Activated naive CD4-positive, alpha-beta T cell treated with anti-CD3 and anti-CD28 coated beads, Interleukin-2, amount 50 U/mL, for 24 hours (primary cell): Measurements from ENCODE around the gene PADI4.
"Not testable (repeated sequence)": the region's sequence is repeated elsewhere in the genome, so short reads cannot be mapped to it uniquely, and the experiment has no call there.

Experiments
- H3K27ac Mint-ChIP-seq: one replicate; pipeline ENCODE4 v1.8.0; 2021; ENCODE audit warnings: mild to moderate bottlenecking, mixed read lengths
- H3K27me3 Mint-ChIP-seq: one replicate; pipeline ENCODE4 v1.8.0; 2021; ENCODE audit warnings: mixed read lengths
- H3K36me3 Mint-ChIP-seq: one replicate; pipeline ENCODE4 v1.8.0; 2021; ENCODE audit warnings: mixed read lengths
- H3K4me1 Mint-ChIP-seq: one replicate; pipeline ENCODE4 v1.8.0; 2021; ENCODE audit warnings: mixed read lengths
- H3K4me3 Mint-ChIP-seq: one replicate; pipeline ENCODE4 v1.8.0; 2021; ENCODE audit warnings: mild to moderate bottlenecking, mixed read lengths
- H3K9me3 Mint-ChIP-seq: one replicate; pipeline ENCODE4 v1.8.0; 2021; ENCODE audit warnings: mixed read lengths

PADI4 gene

GRCh38 chr1:17319561-17320350 is 11.8 kb downstream of the PADI4 start:
- Mint-ChIP-seq H3K27me3 (no peaks in the 10 kb centered on the region), H3K36me3 (no peaks in the 10 kb centered on the region), H3K4me1 (no peaks in the 10 kb centered on the region), H3K9me3 (no peaks in the 10 kb centered on the region), H3K27ac (no peak overlapping the region), H3K4me3 (no peak overlapping the region)

- not testable (repeated sequence) for H3K27me3 Mint-ChIP-seq, H3K27ac Mint-ChIP-seq, H3K36me3 Mint-ChIP-seq, H3K9me3 Mint-ChIP-seq, H3K4me3 Mint-ChIP-seq, H3K4me1 Mint-ChIP-seq
Observed at GRCh38 chr1:17321857-17322390, 13.9 kb downstream of the PADI4 start.

GRCh38 chr1:17328855-17329254 is 20.9 kb downstream of the PADI4 start:
- Mint-ChIP-seq H3K9me3 (no peaks in the 10 kb centered on the region), H3K27ac (no peak overlapping the region), H3K4me3 (no peak overlapping the region), H3K4me1 (no peaks in the 10 kb centered on the region), H3K27me3 (peaks cover 10% of the 10 kb centered on the region), H3K36me3 (no peaks in the 10 kb centered on the region)

GRCh38 chr1:17329610-17330009 is 21.6 kb downstream of the PADI4 start:
- no peak overlapping the region for H3K4me3 Mint-ChIP-seq
- no peak overlapping the region for H3K27ac Mint-ChIP-seq
- no peaks in the 10 kb centered on the region for H3K9me3 Mint-ChIP-seq
- no peaks in the 10 kb centered on the region for H3K36me3 Mint-ChIP-seq
- peaks cover 10% of the 10 kb centered on the region for H3K27me3 Mint-ChIP-seq
- no peaks in the 10 kb centered on the region for H3K4me1 Mint-ChIP-seq

- Mint-ChIP-seq H3K4me3 (no peak overlapping the region), H3K4me1 (no peaks in the 10 kb centered on the region), H3K9me3 (no peaks in the 10 kb centered on the region), H3K27ac (no peak overlapping the region), H3K36me3 (no peaks in the 10 kb centered on the region), H3K27me3 (peaks cover 13% of the 10 kb centered on the region)
Observed at GRCh38 chr1:17330856-17331255, 22.9 kb downstream of the PADI4 start.

GRCh38 chr1:17333081-17333480 is 25.1 kb downstream of the PADI4 start:
- Mint-ChIP-seq H3K4me3 (no peak overlapping the region), H3K27me3 (peaks cover 13% of the 10 kb centered on the region), H3K4me1 (no peaks in the 10 kb centered on the region), H3K9me3 (no peaks in the 10 kb centered on the region), H3K27ac (no peak overlapping the region), H3K36me3 (no peaks in the 10 kb centered on the region)

- no peaks in the 10 kb centered on the region for H3K36me3 Mint-ChIP-seq
- no peaks in the 10 kb centered on the region for H3K4me1 Mint-ChIP-seq
- peaks cover 13% of the 10 kb centered on the region for H3K27me3 Mint-ChIP-seq
- H3K4me3 Mint-ChIP-seq, result no peak overlapping the region
- no peak overlapping the region for H3K27ac Mint-ChIP-seq
- H3K9me3 Mint-ChIP-seq, result no peaks in the 10 kb centered on the region
Observed at GRCh38 chr1:17335821-17336710, 28.1 kb downstream of the PADI4 start.

- Mint-ChIP-seq H3K4me1 (no peaks in the 10 kb centered on the region), H3K27me3 (peaks cover 6% of the 10 kb centered on the region)
Observed at GRCh38 chr1:17338706-17339493, 30.9 kb downstream of the PADI4 start.

GRCh38 chr1:17339521-17339920 is 31.5 kb downstream of the PADI4 start:
- no peaks in the 10 kb centered on the region for H3K4me1 Mint-ChIP-seq
- no peaks in the 10 kb centered on the region for H3K9me3 Mint-ChIP-seq
- no peaks in the 10 kb centered on the region for H3K36me3 Mint-ChIP-seq
- no peak overlapping the region for H3K27ac Mint-ChIP-seq
- no peak overlapping the region for H3K4me3 Mint-ChIP-seq
- peaks cover 6% of the 10 kb centered on the region for H3K27me3 Mint-ChIP-seq

More at GRCh38 chr1:17338706-17339493, 30.9 kb downstream of the PADI4 start:
- H3K4me3 Mint-ChIP-seq, result no peak overlapping the region
- H3K36me3 Mint-ChIP-seq, result no peaks in the 10 kb centered on the region
- no peak overlapping the region for H3K27ac Mint-ChIP-seq
- H3K9me3 Mint-ChIP-seq, result no peaks in the 10 kb centered on the region

GRCh38 chr1:17340358-17340757 is 32.4 kb downstream of the PADI4 start:
- Mint-ChIP-seq H3K9me3 (no peaks in the 10 kb centered on the region), H3K36me3 (no peaks in the 10 kb centered on the region), H3K4me3 (no peak overlapping the region), H3K27ac (no peak overlapping the region), H3K4me1 (no peaks in the 10 kb centered on the region), H3K27me3 (peaks cover 4% of the 10 kb centered on the region)

- Mint-ChIP-seq H3K4me1 (no peaks in the 10 kb centered on the region), H3K36me3 (no peaks in the 10 kb centered on the region), H3K4me3 (no peak overlapping the region), H3K9me3 (no peaks in the 10 kb centered on the region), H3K27me3 (peaks cover 3% of the 10 kb centered on the region), H3K27ac (no peak overlapping the region)
Observed at GRCh38 chr1:17342014-17342441, 34.0 kb downstream of the PADI4 start.

GRCh38 chr1:17345506-17345905 is 37.5 kb downstream of the PADI4 start:
- not testable (repeated sequence) for H3K9me3 Mint-ChIP-seq, H3K4me3 Mint-ChIP-seq, H3K27ac Mint-ChIP-seq

GRCh38 chr1:17346046-17346789 is 38.2 kb downstream of the PADI4 start:
- Mint-ChIP-seq H3K36me3 (no peaks in the 10 kb centered on the region), H3K9me3 (no peaks in the 10 kb centered on the region), H3K27me3 (peaks cover 4% of the 10 kb centered on the region), H3K4me1 (peaks cover 7% of the 10 kb centered on the region), H3K4me3 (no peak overlapping the region), H3K27ac (no peak overlapping the region)

More at GRCh38 chr1:17345506-17345905, 37.5 kb downstream of the PADI4 start:
- not testable (repeated sequence) for H3K27me3 Mint-ChIP-seq, H3K36me3 Mint-ChIP-seq, H3K4me1 Mint-ChIP-seq

- peaks cover 7% of the 10 kb centered on the region for H3K4me1 Mint-ChIP-seq
- no peak overlapping the region for H3K27ac Mint-ChIP-seq
- no peaks in the 10 kb centered on the region for H3K9me3 Mint-ChIP-seq
- H3K27me3 Mint-ChIP-seq, result peaks cover 4% of the 10 kb centered on the region
- no peaks in the 10 kb centered on the region for H3K36me3 Mint-ChIP-seq
- H3K4me3 Mint-ChIP-seq, result no peak overlapping the region
Observed at GRCh38 chr1:17347769-17348592, 40.0 kb downstream of the PADI4 start.
